ENCODE data around the gene ENPP7. TPM values are rescaled to one million over a fixed set of nuclear protein-coding genes. Genes with fewer than 3 reads are reported as not detected.

ENPP7 gene
- polyA plus RNA-seq, 3 donors, result not detected

DNA sequence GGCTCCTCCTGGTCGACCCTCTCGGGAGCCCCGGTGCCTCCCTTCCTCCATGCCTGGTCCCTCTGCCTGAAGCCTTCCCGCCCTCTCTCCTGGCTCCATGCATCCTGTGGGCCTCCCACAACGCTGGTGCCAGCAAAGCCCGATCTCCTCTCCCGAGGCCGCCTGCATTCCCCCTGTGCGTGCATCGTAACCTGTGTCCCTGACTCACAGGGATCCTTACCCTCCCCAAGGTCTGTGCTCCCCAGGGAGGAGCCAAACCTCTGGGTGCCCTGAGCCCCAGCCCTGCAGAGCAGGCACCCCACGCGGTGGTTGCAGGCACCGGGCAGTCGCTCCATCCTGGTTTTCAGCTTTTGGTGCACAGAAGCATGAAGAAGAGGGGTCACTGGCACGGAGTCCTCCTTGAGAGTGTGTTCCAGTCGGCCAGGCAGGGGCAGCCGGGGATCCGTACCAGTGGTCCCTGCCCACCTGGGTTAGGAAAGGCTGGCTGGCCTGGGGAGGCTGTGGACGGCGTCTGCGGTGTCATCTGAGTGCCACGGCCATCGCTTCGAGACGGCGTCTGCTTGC is 1.8 kb upstream of the ENPP7 start:
- Histone ChIP-seq H3K27ac (ENCODE audit: low read depth in 1 of 2, low read length in 2 of 2) (no peak overlapping the region), H3K4me2 (replicated peaks; ENCODE audit: extremely low read depth, low read length, poor library complexity, severe bottlenecking) (peak overlapping the region; percentile 73), H3K4me3 (replicated peaks in 1 of 3; ENCODE audit: low read depth in 2 of 3, low read length in 3 of 3) (peak overlapping the region in 1 of 3 experiments; percentile 74), H4K20me1 (ENCODE audit: insufficient read depth, low read length) (no peaks in the 10 kb centered on the region), H3K9ac (ENCODE audit: insufficient read depth, low read length, poor library complexity, severe bottlenecking) (no peak overlapping the region), H2AFZ (ENCODE audit: insufficient read depth, low read depth, low read length, poor library complexity, severe bottlenecking) (peak overlapping the region; percentile 99), H3K27me3 (ENCODE audit: control insufficient read depth in 2 of 2, insufficient read depth in 2 of 2, low read length in 2 of 2) (no peaks in the 10 kb centered on the region), H3K9me3 (replicated peaks in 1 of 2; ENCODE audit: control insufficient read depth in 1 of 2, insufficient read depth in 1 of 2, low read length in 2 of 2) (no peaks in the 10 kb centered on the region), H3K4me1 (ENCODE audit: control insufficient read depth in 1 of 2, insufficient read depth in 2 of 2, low read length in 2 of 2) (peaks cover 16 to 26% of the 10 kb centered on the region in 2 donors), H3K36me3 (replicated peaks in 1 of 2; ENCODE audit: control insufficient read depth in 1 of 2, insufficient read depth in 2 of 2, low read length in 2 of 2) (no peaks in the 10 kb centered on the region), H3K79me2 (ENCODE audit: insufficient read depth, low read length) (no peaks in the 10 kb centered on the region)
- Mint-ChIP-seq H3K4me1 (peaks cover 23% of the 10 kb centered on the region), H3K27ac (peak overlapping the region in 2 of 7 donors; percentile 26 to 89), H3K9me3 (peaks cover 0 to 2% (median 0%) of the 10 kb centered on the region in 7 donors), H3K4me3 (no peak overlapping the region), H3K36me3 (peaks cover 0 to 4% of the 10 kb centered on the region in 2 donors), H3K27me3 (ENCODE audit: low read depth in 3 of 3) (peaks cover 2 to 3% (median 3%) of the 10 kb centered on the region in 3 donors)
- DNase-seq, result no peak
- TF ChIP-seq, protein P1, sequence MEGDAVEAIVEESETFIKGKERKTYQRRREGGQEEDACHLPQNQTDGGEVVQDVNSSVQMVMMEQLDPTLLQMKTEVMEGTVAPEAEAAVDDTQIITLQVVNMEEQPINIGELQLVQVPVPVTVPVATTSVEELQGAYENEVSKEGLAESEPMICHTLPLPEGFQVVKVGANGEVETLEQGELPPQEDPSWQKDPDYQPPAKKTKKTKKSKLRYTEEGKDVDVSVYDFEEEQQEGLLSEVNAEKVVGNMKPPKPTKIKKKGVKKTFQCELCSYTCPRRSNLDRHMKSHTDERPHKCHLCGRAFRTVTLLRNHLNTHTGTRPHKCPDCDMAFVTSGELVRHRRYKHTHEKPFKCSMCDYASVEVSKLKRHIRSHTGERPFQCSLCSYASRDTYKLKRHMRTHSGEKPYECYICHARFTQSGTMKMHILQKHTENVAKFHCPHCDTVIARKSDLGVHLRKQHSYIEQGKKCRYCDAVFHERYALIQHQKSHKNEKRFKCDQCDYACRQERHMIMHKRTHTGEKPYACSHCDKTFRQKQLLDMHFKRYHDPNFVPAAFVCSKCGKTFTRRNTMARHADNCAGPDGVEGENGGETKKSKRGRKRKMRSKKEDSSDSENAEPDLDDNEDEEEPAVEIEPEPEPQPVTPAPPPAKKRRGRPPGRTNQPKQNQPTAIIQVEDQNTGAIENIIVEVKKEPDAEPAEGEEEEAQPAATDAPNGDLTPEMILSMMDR (IDR thresholded peaks at IDR 0.05), result no peak
- intact Hi-C loops (cut with micrococcal nuclease), result no loop called here
- 87% methylated on average over 26 of the region's 26 CpGs for WGBS (ENCODE audit: insufficient coverage)

DNA sequence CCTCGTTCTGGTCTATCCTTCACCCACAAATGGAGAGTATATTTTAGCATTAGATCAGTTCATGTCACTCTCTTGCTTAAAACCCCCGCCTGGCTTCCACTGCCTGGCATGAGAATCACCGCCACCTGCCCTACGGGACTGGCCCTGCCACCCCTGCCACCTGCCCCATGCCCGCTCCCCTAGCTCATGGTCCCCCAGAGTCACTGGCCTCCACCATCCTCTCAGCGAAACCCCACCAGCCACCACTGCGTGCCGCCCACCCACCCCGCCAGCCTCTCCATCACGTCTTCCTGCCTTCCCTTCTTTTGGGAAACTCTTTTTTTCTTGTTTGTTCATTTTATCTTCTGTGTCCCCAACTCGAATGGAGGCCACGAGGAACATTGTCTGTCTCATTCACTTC is 982 bp upstream of the ENPP7 start:
- peaks cover 16 to 26% of the 10 kb centered on the region in 2 donors for H3K4me1 ChIP-seq (ENCODE audit: control insufficient read depth in 1 of 2, insufficient read depth in 2 of 2, low read length in 2 of 2)
- H3K36me3 ChIP-seq (replicated peaks in 1 of 2; ENCODE audit: control insufficient read depth in 1 of 2, insufficient read depth in 2 of 2, low read length in 2 of 2), result no peaks in the 10 kb centered on the region
- Mint-ChIP-seq H3K4me1 (peaks cover 23% of the 10 kb centered on the region), H3K27me3 (ENCODE audit: low read depth in 3 of 3) (peaks cover 2 to 3% (median 3%) of the 10 kb centered on the region in 3 donors), H3K9me3 (peaks cover 0 to 2% (median 0%) of the 10 kb centered on the region in 7 donors), H3K4me3 (no peak overlapping the region), H3K27ac (peak overlapping the region in 2 of 7 donors; percentile 3), H3K36me3 (peaks cover 0 to 4% of the 10 kb centered on the region in 2 donors)
- H3K9ac ChIP-seq (ENCODE audit: insufficient read depth, low read length, poor library complexity, severe bottlenecking), result no peak overlapping the region
- TF ChIP-seq, protein P1 (IDR thresholded peaks at IDR 0.05), result no peak
- intact Hi-C loops (cut with micrococcal nuclease), result no loop called here
- H3K27ac ChIP-seq (ENCODE audit: low read depth in 1 of 2, low read length in 2 of 2), result no peak overlapping the region
- DNase-seq, result no peak
- no peaks in the 10 kb centered on the region for H3K79me2 ChIP-seq (ENCODE audit: insufficient read depth, low read length)
- H2AFZ ChIP-seq (ENCODE audit: insufficient read depth, low read depth, low read length, poor library complexity, severe bottlenecking), result peak overlapping the region; percentile 99
- H3K4me2 ChIP-seq (replicated peaks; ENCODE audit: extremely low read depth, low read length, poor library complexity, severe bottlenecking), result no peak overlapping the region
- H3K27me3 ChIP-seq (ENCODE audit: control insufficient read depth in 2 of 2, insufficient read depth in 2 of 2, low read length in 2 of 2), result no peaks in the 10 kb centered on the region
- 90% methylated on average over 9 of the region's 12 CpGs for WGBS (ENCODE audit: insufficient coverage)
- no peak overlapping the region for H3K4me3 ChIP-seq (replicated peaks in 1 of 3; ENCODE audit: low read depth in 2 of 3, low read length in 3 of 3)
- no peaks in the 10 kb centered on the region for H3K9me3 ChIP-seq (replicated peaks in 1 of 2; ENCODE audit: control insufficient read depth in 1 of 2, insufficient read depth in 1 of 2, low read length in 2 of 2)
- no peaks in the 10 kb centered on the region for H4K20me1 ChIP-seq (ENCODE audit: insufficient read depth, low read length)
